Measurements from ENCODE around the gene PFN1. TPM values are rescaled to one million over a fixed set of nuclear protein-coding genes. Genes with fewer than 3 reads are reported as not detected.

PFN1 gene
- total and polyA plus RNA-seq, 10 of the 15 experiments (the other 5 are each of a cell fraction or from before 2014, with no cell fraction given) = 154 to 3,892 (median 1,918) TPM

DNA sequence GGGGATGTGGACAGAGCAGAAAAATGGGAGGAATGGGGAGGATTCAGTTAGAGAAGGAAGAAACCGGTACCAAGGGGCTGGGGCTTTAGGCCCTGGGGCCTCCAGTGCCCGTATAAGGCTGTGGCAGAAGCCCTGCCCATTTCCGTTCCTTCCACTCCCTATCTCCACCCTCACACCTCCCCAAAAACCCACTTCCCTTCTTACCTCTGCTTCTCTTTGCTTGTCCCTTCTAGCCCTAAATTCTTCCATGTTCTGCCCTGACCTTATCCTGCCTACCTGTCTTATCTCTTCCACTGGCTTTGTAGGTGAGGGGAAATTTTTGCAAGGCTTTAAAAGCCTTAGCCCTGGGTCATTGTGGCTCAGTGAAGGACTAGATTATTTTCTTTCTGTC is 4.2 kb downstream of the PFN1 start (continued):
- TF ChIP-seq CBX5 (IDR thresholded peaks at IDR 0.05; ENCODE audit: low read depth) = no peak
- TF ChIP-seq SIX5 (IDR thresholded peaks at IDR 0.05; ENCODE audit: low read depth, low read length, severe bottlenecking) = no peak
- no peak for TF ChIP-seq RUNX3 (IDR thresholded peaks at IDR 0.05; ENCODE audit: low read length)
- TF ChIP-seq, protein P1, sequence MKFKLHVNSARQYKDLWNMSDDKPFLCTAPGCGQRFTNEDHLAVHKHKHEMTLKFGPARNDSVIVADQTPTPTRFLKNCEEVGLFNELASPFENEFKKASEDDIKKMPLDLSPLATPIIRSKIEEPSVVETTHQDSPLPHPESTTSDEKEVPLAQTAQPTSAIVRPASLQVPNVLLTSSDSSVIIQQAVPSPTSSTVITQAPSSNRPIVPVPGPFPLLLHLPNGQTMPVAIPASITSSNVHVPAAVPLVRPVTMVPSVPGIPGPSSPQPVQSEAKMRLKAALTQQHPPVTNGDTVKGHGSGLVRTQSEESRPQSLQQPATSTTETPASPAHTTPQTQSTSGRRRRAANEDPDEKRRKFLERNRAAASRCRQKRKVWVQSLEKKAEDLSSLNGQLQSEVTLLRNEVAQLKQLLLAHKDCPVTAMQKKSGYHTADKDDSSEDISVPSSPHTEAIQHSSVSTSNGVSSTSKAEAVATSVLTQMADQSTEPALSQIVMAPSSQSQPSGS (IDR thresholded peaks at IDR 0.05; ENCODE audit: low read length) = no peak
- TF ChIP-seq GABPA (IDR thresholded peaks at IDR 0.05; ENCODE audit: low read depth) = no peak
- TF ChIP-seq JUND (IDR thresholded peaks at IDR 0.05; ENCODE audit: low read depth, low read length) = no peak
- no peak; the same call in none of the 2 replicates for TF ChIP-seq BMI1 (IDR thresholded peaks at IDR 0.05; ENCODE audit: borderline replicate concordance)
- no peak for TF ChIP-seq EGR1 (IDR thresholded peaks at IDR 0.05; ENCODE audit: borderline replicate concordance in 1 of 2, low read depth in 2 of 2, low read length in 2 of 2)
- no peak for TF ChIP-seq TARDBP (IDR thresholded peaks at IDR 0.05; ENCODE audit: borderline replicate concordance)
- no peak for TF ChIP-seq SUPT20H (IDR thresholded peaks at IDR 0.05; ENCODE audit: borderline replicate concordance, control insufficient read depth, low read depth, low read length)
- TF ChIP-seq CREM (IDR thresholded peaks at IDR 0.05; ENCODE audit: low read depth) = no peak
- TF ChIP-seq BRCA1 (IDR thresholded peaks at IDR 0.05; ENCODE audit: low read depth, low read length) = no peak
- TF ChIP-seq SPI1 (IDR thresholded peaks at IDR 0.05; ENCODE audit: borderline replicate concordance, insufficient read depth, low read depth, low read length) = peak; percentile 90
- peak; percentile 91 to 95 for TF ChIP-seq SRF (IDR thresholded peaks at IDR 0.05; ENCODE audit: low read depth in 2 of 2, low read length in 2 of 2)
- no peak for TF ChIP-seq KDM1A (IDR thresholded peaks at IDR 0.05; ENCODE audit: borderline replicate concordance)
- no peak for TF ChIP-seq GATAD2B (conservative IDR thresholded peaks at IDR 0.05; ENCODE audit: low read depth)
- TF ChIP-seq ESRRA (IDR thresholded peaks at IDR 0.05; ENCODE audit: low read length) = no peak
- peak; percentile 8; the same call in 1 of the 2 replicates for TF ChIP-seq CBFB (IDR thresholded peaks at IDR 0.05; ENCODE audit: low read depth)
- peak; percentile 24; the same call in 1 of the 2 replicates for TF ChIP-seq POLR2AphosphoS2 (IDR thresholded peaks at IDR 0.05; ENCODE audit: low read depth, low read length)
- TF ChIP-seq E4F1 (IDR thresholded peaks at IDR 0.05; ENCODE audit: borderline replicate concordance, partially characterized antibody) = no peak
- TF ChIP-seq BCL3 (IDR thresholded peaks at IDR 0.05; ENCODE audit: borderline replicate concordance, insufficient read depth, low read depth, low read length, poor library complexity, severe bottlenecking) = peak; percentile 49
- TF ChIP-seq STAT1 (conservative IDR thresholded peaks at IDR 0.05) = no peak
- no peak for TF ChIP-seq IRF4 (IDR thresholded peaks at IDR 0.05; ENCODE audit: low read depth, low read length)
- TF ChIP-seq TAF1 (IDR thresholded peaks at IDR 0.05; ENCODE audit: borderline replicate concordance, low read depth, low read length) = no peak
- no peak for TF ChIP-seq CTCF (IDR thresholded peaks at IDR 0.05 in 2 of 3, conservative IDR thresholded peaks at IDR 0.05 in 1 of 3; ENCODE audit: control insufficient read depth in 2 of 3, extremely low read depth in 1 of 3, insufficient read depth in 1 of 3, low read depth in 3 of 3, low read length in 3 of 3)

Measured in GM12878 (cell line).